Upper lobe of left lung (tissue), 6 donors: ENCODE results near the gene CYFIP1. TPM values are rescaled to one million over a fixed set of nuclear protein-coding genes. Genes with fewer than 3 reads are reported as not detected.

Source experiments
- ATAC-seq, 2 donors: fragments of 200-7000 bp; cut with Tn5 transposase; one replicate each; pipeline ENCODE4 v1.9.1; 2022; ENCODE audit warnings: mild to moderate bottlenecking in 2 of 2, moderate library complexity in 2 of 2; ENCODE audit not compliant: low FRiP score in 2 of 2
- DNase-seq, 2 donors: peaks; one replicate each; pipeline ENCODE4 v3.0.0-alpha.2; 2019 to 2020
- H3K27ac ChIP-seq, 4 donors: fragments of 200-600 bp; sonication (generic); one replicate each; pipeline ENCODE4 v1.5.1; 2016 to 2019
- H3K27me3 ChIP-seq, 4 donors: fragments of 200-600 bp; sonication (generic); one replicate each; pipeline ENCODE4 v1.5.1; 2017 to 2019
- H3K36me3 ChIP-seq, 4 donors: fragments of 200-600 bp; sonication (generic); one replicate each; pipeline ENCODE4 v1.5.1; 2016 to 2019
- H3K4me1 ChIP-seq, 4 donors: fragments of 200-600 bp; sonication (generic); one replicate each; pipeline ENCODE4 v1.5.1; 2018 to 2019
- H3K4me3 ChIP-seq, 4 donors: fragments of 200-600 bp; sonication (generic); one replicate each; pipeline ENCODE4 v1.5.1; 2017 to 2019; ENCODE audit warnings: mild to moderate bottlenecking in 2 of 4, moderate library complexity in 1 of 4
- H3K9me3 ChIP-seq, 4 donors: fragments of 200-600 bp; sonication (generic); one replicate each; pipeline ENCODE4 v1.5.1; 2018 to 2019
- CTCF ChIP-seq, 6 experiments: fragments of 450-650 bp in 4 of 6; fragments of 200-600 bp in 2 of 6; sonication (generic) in 2 of 6; IDR thresholded peaks; one replicate each; pipeline ENCODE4 v1.5.1; 2016 to 2019; ENCODE audit warnings: antibody characterized with exemption in 6 of 6
- EP300 ChIP-seq, 4 donors: sonication (generic); formaldehyde crosslinking; IDR thresholded peaks; one replicate each; pipeline ENCODE4 v1.5.1; 2017; ENCODE audit warnings: antibody characterized with exemption in 4 of 4, control low read depth in 2 of 4
- POLR2A ChIP-seq, 4 donors: fragments of 450-650 bp; IDR thresholded peaks; one replicate each; pipeline ENCODE4 v1.5.1; 2016 to 2017; ENCODE audit warnings: antibody characterized with exemption in 4 of 4, mild to moderate bottlenecking in 2 of 4
- POLR2AphosphoS5 ChIP-seq, 2 donors: sonication (generic); formaldehyde crosslinking; IDR thresholded peaks; one replicate each; pipeline ENCODE4 v1.5.1; 2017; ENCODE audit warnings: antibody characterized with exemption in 2 of 2
- WGBS, 2 donors: methylation state at CpG; one replicate each; pipeline ENCODE4 v1.1.5; 2017 to 2018; 5-methylcytosine and 5-hydroxymethylcytosine counted together
- total RNA-seq, 6 donors: library from RNA; depleted of rRNA in 4 of 6; stranded (reverse); fragments of >200 nt in 4 of 6; gene quantifications; one replicate each; pipeline versions ENCODE4 v1.1.0 to v1.2.1, GENCODE V29; 2016 to 2021
- donor health status: DM: no; HTN: no; CAD: no; lungs with moderate emphysema.
- donor health status: DM: no; HTN: yes; CAD: no; lungs with severe emphysema.

CYFIP1 gene
- total RNA-seq, 6 donors from 2014 or later, result 100 to 171 (median 136) TPM

GRCh38 chr15:22918056-22918455 lies 62.1 kb downstream of the CYFIP1 start:
- Histone ChIP-seq H3K9me3 (no peaks in the 10 kb centered on the region), H3K4me3 (no peak overlapping the region), H3K27me3 (no peaks in the 10 kb centered on the region), H3K27ac (no peak overlapping the region), H3K4me1 (no peaks in the 10 kb centered on the region), H3K36me3 (peaks cover 11 to 83% (median 60%) of the 10 kb centered on the region in 4 donors)
- no peak for TF ChIP-seq CTCF (IDR thresholded peaks at IDR 0.05)
- WGBS, 2 donors, result 97% methylated on average over 9 of the region's 9 CpGs; no CpG with 5 or more reads in 1 of the 2 donors
- ATAC-seq, result no peak
- peak in 1 of 2 donors; percentile 37 for DNase-seq

- DNase-seq (peak in 1 of 2 donors; percentile 58), ATAC-seq (no peak)
- no peak overlapping the region for H3K27ac ChIP-seq
These were observed 62.6 kb downstream of the CYFIP1 start for GRCh38 chr15:22917556-22917955.

GRCh38 chr15:22916606-22917350 lies 63.4 kb downstream of the CYFIP1 start:
- ATAC-seq (peak in 1 of 2 donors; percentile 31), DNase-seq (peak in 1 of 2 donors; percentile 69)
- TF ChIP-seq POLR2AphosphoS5 (IDR thresholded peaks at IDR 0.05) (no peak), POLR2A (IDR thresholded peaks at IDR 0.05) (no peak), CTCF (IDR thresholded peaks at IDR 0.05) (no peak), EP300 (IDR thresholded peaks at IDR 0.05) (no peak)
- no peaks in the 10 kb centered on the region for H3K4me1 ChIP-seq
- no peak overlapping the region for H3K27ac ChIP-seq
- no peak overlapping the region for H3K4me3 ChIP-seq
- H3K36me3 ChIP-seq, result peaks cover 19 to 83% (median 69%) of the 10 kb centered on the region in 4 donors
- H3K27me3 ChIP-seq, result no peaks in the 10 kb centered on the region
- no peaks in the 10 kb centered on the region for H3K9me3 ChIP-seq
- WGBS, 2 donors, result 94 to 96% methylated on average over 36 of the region's 36 CpGs

More at GRCh38 chr15:22917556-22917955, 62.6 kb downstream of the CYFIP1 start:
- Histone ChIP-seq H3K9me3 (no peaks in the 10 kb centered on the region), H3K4me1 (no peaks in the 10 kb centered on the region), H3K27me3 (no peaks in the 10 kb centered on the region), H3K4me3 (no peak overlapping the region), H3K36me3 (peaks cover 16 to 83% (median 64%) of the 10 kb centered on the region in 4 donors)
- no peak for TF ChIP-seq POLR2AphosphoS5 (IDR thresholded peaks at IDR 0.05)
- no peak for TF ChIP-seq POLR2A (IDR thresholded peaks at IDR 0.05)
- no peak for TF ChIP-seq EP300 (IDR thresholded peaks at IDR 0.05)
- no peak for TF ChIP-seq CTCF (IDR thresholded peaks at IDR 0.05)
- WGBS, 2 donors, result 97 to 98% methylated on average over 14 to 18 of the region's 18 CpGs

- no peak overlapping the region for H3K4me3 ChIP-seq
- WGBS, 2 donors, result 93 to 95% methylated on average over 25 of the region's 25 CpGs
- ATAC-seq (peak in 1 of 2 donors; percentile 48), DNase-seq (no peak)
- no peak overlapping the region for H3K27ac ChIP-seq
- TF ChIP-seq EP300 (IDR thresholded peaks at IDR 0.05) (no peak), POLR2A (IDR thresholded peaks at IDR 0.05) (no peak), CTCF (IDR thresholded peaks at IDR 0.05) (no peak), POLR2AphosphoS5 (IDR thresholded peaks at IDR 0.05) (no peak)
- no peaks in the 10 kb centered on the region for H3K9me3 ChIP-seq
- no peaks in the 10 kb centered on the region for H3K4me1 ChIP-seq
- no peaks in the 10 kb centered on the region for H3K27me3 ChIP-seq
- peaks cover 23 to 85% (median 77%) of the 10 kb centered on the region in 4 donors for H3K36me3 ChIP-seq
These were observed 64.2 kb downstream of the CYFIP1 start for GRCh38 chr15:22915866-22916515.
